Pons (tissue), 1 donor: Measurements from ENCODE around the gene NEO1.

Experiments used
- DNase-seq: peaks from one replicate; pipeline ENCODE4 v3.0.0-alpha.2; 2016; ENCODE audit warnings: low spot score

NEO1 gene, protein sequence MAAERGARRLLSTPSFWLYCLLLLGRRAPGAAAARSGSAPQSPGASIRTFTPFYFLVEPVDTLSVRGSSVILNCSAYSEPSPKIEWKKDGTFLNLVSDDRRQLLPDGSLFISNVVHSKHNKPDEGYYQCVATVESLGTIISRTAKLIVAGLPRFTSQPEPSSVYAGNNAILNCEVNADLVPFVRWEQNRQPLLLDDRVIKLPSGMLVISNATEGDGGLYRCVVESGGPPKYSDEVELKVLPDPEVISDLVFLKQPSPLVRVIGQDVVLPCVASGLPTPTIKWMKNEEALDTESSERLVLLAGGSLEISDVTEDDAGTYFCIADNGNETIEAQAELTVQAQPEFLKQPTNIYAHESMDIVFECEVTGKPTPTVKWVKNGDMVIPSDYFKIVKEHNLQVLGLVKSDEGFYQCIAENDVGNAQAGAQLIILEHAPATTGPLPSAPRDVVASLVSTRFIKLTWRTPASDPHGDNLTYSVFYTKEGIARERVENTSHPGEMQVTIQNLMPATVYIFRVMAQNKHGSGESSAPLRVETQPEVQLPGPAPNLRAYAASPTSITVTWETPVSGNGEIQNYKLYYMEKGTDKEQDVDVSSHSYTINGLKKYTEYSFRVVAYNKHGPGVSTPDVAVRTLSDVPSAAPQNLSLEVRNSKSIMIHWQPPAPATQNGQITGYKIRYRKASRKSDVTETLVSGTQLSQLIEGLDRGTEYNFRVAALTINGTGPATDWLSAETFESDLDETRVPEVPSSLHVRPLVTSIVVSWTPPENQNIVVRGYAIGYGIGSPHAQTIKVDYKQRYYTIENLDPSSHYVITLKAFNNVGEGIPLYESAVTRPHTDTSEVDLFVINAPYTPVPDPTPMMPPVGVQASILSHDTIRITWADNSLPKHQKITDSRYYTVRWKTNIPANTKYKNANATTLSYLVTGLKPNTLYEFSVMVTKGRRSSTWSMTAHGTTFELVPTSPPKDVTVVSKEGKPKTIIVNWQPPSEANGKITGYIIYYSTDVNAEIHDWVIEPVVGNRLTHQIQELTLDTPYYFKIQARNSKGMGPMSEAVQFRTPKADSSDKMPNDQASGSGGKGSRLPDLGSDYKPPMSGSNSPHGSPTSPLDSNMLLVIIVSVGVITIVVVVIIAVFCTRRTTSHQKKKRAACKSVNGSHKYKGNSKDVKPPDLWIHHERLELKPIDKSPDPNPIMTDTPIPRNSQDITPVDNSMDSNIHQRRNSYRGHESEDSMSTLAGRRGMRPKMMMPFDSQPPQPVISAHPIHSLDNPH (N-terminal part only)

GRCh38 chr15:73051807-73052652, at the start of gene NEO1:
TSS of gene NEO1 (plus strand) at chr15:73052463. CDS start at chr15:73052676, 213 bp downstream.
- DNase-seq, result peak; percentile 90

DNA sequence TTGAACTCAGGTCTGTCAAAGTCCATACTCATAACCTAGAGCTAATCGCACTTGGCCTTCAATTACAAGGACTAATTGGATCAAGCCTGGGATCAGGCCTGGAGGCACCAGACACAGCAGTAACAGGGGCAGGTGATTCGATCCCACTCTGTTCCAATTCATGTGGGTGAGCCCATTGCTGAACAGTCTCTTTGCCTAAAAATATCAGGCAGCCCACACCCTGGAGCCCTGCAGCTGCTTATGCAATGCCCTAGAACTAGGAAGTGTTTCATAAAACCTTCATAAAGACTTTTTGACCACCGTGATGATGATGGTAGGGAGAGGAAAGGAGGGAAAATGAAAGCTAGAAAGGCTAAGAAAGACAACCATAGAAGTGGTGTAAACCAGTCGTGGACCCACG, 47.8 kb upstream of the NEO1 start:
- DNase-seq, result no peak

DNA sequence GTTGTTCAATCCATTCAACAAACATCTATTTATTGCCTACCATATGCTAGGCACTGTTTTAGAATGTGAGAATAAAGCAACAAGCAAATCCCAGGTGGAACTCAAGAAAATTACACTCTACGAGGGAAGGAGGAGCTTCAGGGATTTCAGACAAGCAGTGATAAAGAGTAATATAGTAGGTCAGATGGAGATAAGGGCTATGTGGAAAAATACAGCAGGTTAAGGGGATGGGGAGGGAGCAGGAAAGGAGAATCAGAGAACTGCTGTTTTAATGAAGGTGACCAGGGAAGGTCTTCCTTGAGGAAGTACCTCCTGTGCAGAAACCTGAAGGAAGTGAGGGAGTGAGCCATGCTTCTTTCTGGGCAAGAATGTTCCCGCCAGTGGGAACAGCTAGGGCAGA, 47.2 kb upstream of the NEO1 start:
- DNase-seq, result no peak

DNA sequence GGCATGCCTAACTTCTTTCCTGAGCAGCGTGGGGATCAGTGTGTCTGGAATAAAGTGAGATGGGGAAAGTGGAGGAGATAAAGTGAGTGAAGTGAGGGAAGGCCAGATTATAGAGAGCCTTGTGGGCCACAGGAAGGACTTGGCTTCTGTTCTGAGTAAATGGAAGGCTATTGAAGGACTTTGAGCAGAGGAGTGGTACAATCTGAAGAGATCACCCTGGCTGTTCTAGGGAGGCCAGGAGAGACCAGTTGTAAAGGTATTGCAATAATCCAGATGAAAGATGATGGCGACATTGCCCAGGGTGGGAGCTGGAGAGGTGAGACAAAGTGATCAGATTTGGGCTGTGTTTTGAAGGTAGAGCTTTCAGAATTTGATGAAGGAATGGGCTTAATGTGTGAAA, 46.8 kb upstream of the NEO1 start:
- DNase-seq, result no peak

GRCh38 chr15:73006523-73006922, 45.7 kb upstream of the NEO1 start:
- no peak for DNase-seq

- no peak for DNase-seq
Observed at GRCh38 chr15:73009066-73010056, 42.9 kb upstream of the NEO1 start.

GRCh38 chr15:73010154-73011152, 41.8 kb upstream of the NEO1 start:
- DNase-seq, result no peak

- DNase-seq, result no peak
Observed at GRCh38 chr15:73014904-73015303, 37.4 kb upstream of the NEO1 start.

GRCh38 chr15:73015493-73015892, 36.8 kb upstream of the NEO1 start:
- DNase-seq, result no peak

DNA sequence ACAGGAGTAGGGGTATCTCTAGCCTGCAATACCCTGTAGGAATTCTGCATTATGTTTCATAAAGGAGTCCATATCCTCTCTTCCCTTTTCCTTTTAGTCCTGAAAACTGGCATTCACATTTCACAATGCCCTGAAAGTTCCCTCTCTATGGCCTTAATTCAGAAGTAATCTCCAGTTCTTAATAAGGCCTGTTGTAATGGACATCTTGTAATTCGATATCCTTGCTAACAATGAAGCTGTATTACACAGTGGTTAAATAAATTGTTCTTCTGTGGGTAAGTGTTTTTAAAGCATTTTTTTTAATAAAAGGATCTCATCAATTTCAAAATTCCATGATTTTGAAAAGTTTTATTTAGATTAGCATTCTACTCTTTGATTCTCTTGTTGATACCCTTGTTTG, 34.3 kb upstream of the NEO1 start:
- no peak for DNase-seq

GRCh38 chr15:73019154-73019553, 33.1 kb upstream of the NEO1 start:
- DNase-seq, result no peak

DNA sequence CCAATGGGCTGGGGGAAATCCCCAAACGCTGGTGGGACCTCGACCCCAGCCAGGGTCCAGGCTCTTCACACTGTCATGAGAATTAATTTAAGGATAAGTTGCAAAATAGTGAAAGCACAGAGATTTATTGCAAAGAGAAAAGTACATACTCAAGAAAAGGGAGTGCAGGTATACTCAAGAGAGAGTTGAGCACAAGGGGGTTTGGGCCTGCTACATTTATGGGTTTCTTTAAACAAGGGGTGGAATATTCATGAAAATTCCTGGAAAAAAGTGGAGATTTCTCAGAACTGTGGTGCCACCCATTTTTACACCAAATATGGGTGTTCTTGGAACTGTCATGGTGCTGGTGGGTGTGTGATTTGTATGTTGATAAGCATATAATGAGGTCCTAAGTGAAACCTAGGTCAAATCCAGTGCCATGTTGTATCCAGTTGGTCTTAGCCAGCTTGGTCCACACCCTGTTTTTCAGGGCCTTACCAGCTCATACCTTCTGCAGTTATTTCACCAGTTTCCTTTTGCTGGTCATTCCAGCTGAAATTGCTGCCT, 32.6 kb upstream of the NEO1 start:
- DNase-seq, result no peak

DNA sequence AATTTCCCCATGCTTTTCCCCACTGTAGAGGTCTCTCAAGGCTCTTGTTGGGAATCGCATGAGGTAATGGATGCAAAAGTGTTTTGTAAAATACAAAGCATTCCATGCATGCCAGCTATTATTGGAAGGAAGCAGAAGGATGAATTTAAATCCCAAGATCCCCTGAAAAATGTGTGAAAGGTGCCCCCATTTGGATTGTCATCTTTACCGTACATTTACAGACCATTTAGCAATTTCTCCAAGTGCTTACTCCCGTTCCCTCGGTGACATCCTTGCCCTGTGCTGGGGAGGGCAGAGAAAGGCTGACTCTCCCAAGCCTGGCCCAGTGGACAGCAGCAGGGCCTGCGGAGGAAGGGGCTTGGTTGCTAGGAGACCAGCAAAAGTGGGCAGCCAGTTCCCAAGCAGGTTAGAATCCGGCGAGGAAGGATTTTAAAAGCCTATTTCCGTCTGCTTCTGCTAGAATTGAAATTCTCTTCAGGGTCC, 31.1 kb upstream of the NEO1 start:
- DNase-seq, result no peak

GRCh38 chr15:73022161-73022560, 30.1 kb upstream of the NEO1 start:
- peak; percentile 21 for DNase-seq

DNA sequence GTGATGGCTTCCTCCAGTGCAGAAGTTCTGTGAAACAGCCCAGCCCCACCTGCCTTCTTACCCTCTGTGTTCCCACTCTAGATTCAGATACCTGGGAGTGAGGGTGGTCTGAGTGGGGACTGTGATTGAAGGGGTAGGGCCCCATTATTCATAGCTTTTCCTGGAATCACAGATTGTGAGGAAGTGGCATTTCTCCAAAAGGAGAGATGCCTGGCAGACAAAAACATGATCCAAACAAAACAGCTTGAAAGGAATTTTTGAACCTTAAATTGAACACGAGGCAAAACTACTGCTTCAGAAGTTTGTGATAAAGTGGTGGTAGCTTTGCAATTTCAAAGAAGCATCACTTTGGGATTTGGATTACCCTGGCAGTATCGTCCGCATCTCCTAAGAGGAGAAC, 29.2 kb upstream of the NEO1 start:
- DNase-seq, result no peak

DNA sequence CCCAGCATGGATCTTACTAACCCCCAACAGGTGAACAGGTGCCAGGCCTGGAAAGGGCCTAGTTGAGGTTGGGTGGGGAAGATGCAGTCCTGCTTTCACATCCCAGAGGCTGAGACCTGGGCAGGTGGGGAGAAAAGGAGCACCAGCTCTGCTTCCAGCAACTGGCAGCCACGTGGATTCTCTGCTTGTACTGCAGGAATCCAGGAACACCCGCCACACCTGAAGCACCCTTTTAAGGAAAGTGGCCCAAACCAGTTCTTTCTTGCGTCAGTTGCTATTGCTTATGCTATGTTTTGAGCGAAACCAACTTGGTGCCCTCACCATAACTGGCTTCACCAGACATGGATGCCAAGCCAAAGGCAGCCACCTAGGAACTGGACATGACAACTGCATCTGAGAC, 28.1 kb upstream of the NEO1 start:
- DNase-seq, result no peak

- no peak for DNase-seq
Observed at GRCh38 chr15:73026511-73027054, 25.7 kb upstream of the NEO1 start.

- no peak for DNase-seq
Observed at GRCh38 chr15:73028031-73028430, 24.2 kb upstream of the NEO1 start.
